VCaP (cell line): ENCODE data around the gene POLR1B.

Experiments used
- H3K27ac ChIP-seq: fragments of 450-650 bp; 2 replicates; pipeline ENCODE4 v1.5.1; 2017
- CTCF ChIP-seq: fragments of 450-650 bp; conservative IDR thresholded peaks from 2 replicates; pipeline ENCODE4 v1.5.1; 2017; ENCODE audit warnings: mild to moderate bottlenecking, moderate library complexity

Gene POLR1B

GRCh38 chr2:112593736-112594135, 51.5 kb downstream of the POLR1B start:
- no peak for TF ChIP-seq CTCF
- H3K27ac ChIP-seq: no peak overlapping the region

- no peak for TF ChIP-seq CTCF
- no peak overlapping the region for H3K27ac ChIP-seq
Measured at GRCh38 chr2:112597537-112598322, 55.5 kb downstream of the POLR1B start.

- TF ChIP-seq CTCF: no peak
- H3K27ac ChIP-seq: no peak overlapping the region
Measured at GRCh38 chr2:112600634-112601033, 58.4 kb downstream of the POLR1B start.

GRCh38 chr2:112601754-112602153, 59.5 kb downstream of the POLR1B start:
- H3K27ac ChIP-seq: no peak overlapping the region
- TF ChIP-seq CTCF: no peak

GRCh38 chr2:112602917-112603316, 60.7 kb downstream of the POLR1B start:
- H3K27ac ChIP-seq: no peak overlapping the region
- no peak for TF ChIP-seq CTCF

- no peak for TF ChIP-seq CTCF
- no peak overlapping the region for H3K27ac ChIP-seq
Measured at GRCh38 chr2:112603731-112604130, 61.5 kb downstream of the POLR1B start.

GRCh38 chr2:112604952-112605351, 62.7 kb downstream of the POLR1B start:
- H3K27ac ChIP-seq: no peak overlapping the region
- no peak for TF ChIP-seq CTCF
